ENCODE results near the gene PRKN.

The PRKN gene

DNA sequence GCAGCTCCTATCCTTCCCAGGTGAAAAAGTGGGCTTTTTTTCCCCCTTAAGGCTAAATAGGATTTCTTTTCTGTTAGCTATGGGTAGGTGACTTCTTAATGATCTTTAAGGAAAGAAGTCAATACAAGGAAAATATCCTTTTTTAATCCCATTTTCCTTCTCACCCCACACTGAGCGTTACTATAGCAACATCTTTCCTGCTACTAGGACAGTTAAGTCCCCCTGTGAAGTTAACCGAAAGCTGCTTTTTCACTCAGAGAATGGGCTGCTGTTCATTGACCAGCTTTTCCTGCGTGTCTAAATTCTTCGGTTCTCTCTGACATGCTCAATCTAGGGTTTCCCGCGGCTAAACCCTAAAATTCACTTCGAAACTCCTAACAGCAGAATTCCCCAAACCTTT, 1280.6 kb downstream of the PRKN start:
- Histone ChIP-seq H3K9ac (ENCODE audit: low read depth in 1 of 2, low read length in 2 of 2) (no peak overlapping the region), H3K36me3 (ENCODE audit: control insufficient read depth in 1 of 2, insufficient read depth in 2 of 2, low read length in 2 of 2) (no peaks in the 10 kb centered on the region), H3K27me3 (ENCODE audit: control insufficient read depth in 1 of 2, insufficient read depth in 2 of 2, low read length in 2 of 2) (no peaks in the 10 kb centered on the region), H3K4me1 (ENCODE audit: control insufficient read depth in 1 of 2, insufficient read depth in 2 of 2, low read length in 2 of 2) (no peaks in the 10 kb centered on the region), H3K27ac (ENCODE audit: low read depth, low read length) (no peak overlapping the region), H3K9me3 (ENCODE audit: control insufficient read depth in 1 of 2, low read length in 2 of 2) (no peaks in the 10 kb centered on the region), H3K4me3 (ENCODE audit: low read depth in 1 of 2, low read length in 2 of 2) (no peak overlapping the region)

DNA sequence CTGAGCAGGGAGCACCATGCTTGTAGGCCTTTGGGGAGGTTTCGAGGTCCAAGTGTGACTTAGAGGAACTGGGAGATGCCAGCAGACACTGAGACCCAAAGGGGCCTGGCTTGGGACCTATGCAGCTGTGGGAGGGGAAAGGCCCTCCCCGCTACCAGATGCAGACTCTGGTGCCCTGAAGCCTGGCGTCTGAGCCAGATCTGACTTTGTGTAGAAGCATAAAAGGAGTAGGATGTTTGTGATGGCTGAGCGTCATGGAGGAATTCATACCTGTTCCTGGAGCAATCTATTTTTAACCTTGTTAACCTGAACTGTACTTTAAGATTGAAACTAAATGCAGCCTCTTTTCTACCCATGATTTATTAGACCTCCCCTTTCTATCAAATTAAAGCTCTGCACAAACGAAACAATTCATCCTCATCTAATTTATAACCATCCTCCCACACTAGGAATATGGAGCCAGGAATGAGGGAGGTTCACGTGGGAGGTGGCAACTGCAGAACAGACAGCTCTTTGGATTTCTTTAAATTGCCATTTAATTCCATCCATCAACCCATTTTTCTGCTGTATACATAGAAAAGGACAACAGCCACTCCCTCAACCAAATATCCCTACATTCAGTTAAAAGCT, 1281.2 kb downstream of the PRKN start:
- Histone ChIP-seq H3K36me3 (ENCODE audit: control insufficient read depth in 1 of 2, insufficient read depth in 2 of 2, low read length in 2 of 2) (no peaks in the 10 kb centered on the region), H3K9ac (ENCODE audit: low read depth in 1 of 2, low read length in 2 of 2) (no peak overlapping the region), H3K4me1 (ENCODE audit: control insufficient read depth in 1 of 2, insufficient read depth in 2 of 2, low read length in 2 of 2) (no peaks in the 10 kb centered on the region), H3K4me3 (ENCODE audit: low read depth in 1 of 2, low read length in 2 of 2) (no peak overlapping the region), H3K9me3 (ENCODE audit: control insufficient read depth in 1 of 2, low read length in 2 of 2) (no peaks in the 10 kb centered on the region), H3K27me3 (ENCODE audit: control insufficient read depth in 1 of 2, insufficient read depth in 2 of 2, low read length in 2 of 2) (no peaks in the 10 kb centered on the region), H3K27ac (ENCODE audit: low read depth, low read length) (no peak overlapping the region)

DNA sequence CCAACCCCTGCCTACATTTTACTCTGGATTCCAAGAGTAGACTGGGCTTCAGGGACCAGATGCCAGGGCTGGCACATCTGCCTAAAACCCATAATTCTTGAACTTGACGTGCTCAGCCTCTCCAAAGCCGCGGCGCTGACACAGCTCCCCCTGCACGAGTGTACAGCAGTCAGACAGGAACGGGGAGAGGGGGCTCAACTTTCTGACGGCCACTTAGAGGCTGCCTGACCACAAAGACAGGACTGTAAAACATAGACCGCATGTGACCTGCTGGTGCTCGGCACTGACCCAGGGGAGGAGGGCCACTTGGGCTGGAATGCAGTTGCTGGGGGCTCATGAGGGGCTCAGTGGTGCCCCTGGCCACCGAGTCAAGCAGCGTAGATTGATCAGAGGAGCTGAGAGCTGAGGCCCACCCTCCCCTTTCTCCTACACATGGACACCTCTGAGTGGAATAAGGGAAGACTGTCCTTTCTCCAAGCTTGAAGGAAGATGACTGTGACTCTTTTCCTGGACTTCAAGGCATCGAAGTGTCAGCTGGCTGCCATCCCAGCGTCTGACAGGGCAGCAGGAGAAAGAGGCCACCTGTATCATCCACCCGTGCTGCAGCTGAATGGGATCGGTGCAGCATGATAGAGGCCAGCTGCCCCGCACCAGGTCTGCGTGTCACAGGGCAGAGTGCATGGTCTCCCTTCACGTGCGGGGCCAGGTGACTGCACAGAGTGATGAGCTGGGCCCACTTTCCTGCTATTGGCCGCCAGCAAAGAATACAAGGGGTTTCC, 1282.4 kb downstream of the PRKN start:
- no peaks in the 10 kb centered on the region for H3K9me3 ChIP-seq (ENCODE audit: control insufficient read depth in 1 of 2, low read length in 2 of 2)
- no peaks in the 10 kb centered on the region for H3K27me3 ChIP-seq (ENCODE audit: control insufficient read depth in 1 of 2, insufficient read depth in 2 of 2, low read length in 2 of 2)
- H3K27ac ChIP-seq (ENCODE audit: low read depth, low read length) = no peak overlapping the region
- no peak overlapping the region for H3K9ac ChIP-seq (ENCODE audit: low read depth in 1 of 2, low read length in 2 of 2)
- no peak overlapping the region for H3K4me3 ChIP-seq (ENCODE audit: low read depth in 1 of 2, low read length in 2 of 2)
- H3K4me1 ChIP-seq (ENCODE audit: control insufficient read depth in 1 of 2, insufficient read depth in 2 of 2, low read length in 2 of 2) = no peaks in the 10 kb centered on the region
- H3K36me3 ChIP-seq (ENCODE audit: control insufficient read depth in 1 of 2, insufficient read depth in 2 of 2, low read length in 2 of 2) = no peaks in the 10 kb centered on the region

DNA sequence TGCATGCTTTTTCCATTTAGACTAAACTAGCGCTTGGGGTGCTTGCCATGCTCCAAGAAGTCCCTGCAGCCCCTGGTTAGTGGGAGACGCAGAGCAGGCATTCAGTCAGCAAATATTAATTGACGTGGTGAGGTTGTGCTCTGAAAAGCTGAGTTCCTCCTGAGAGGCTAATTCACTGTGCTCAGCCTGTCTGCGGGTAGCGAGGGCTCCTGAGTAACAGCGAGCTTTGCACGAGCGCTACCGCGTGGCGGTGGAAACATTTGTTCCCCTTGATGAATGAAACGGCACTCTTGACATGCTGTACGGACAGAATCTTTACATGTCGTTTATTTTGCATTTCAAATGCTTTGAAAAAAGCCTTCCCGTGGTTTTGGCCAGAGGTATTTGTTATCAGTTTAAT, 1283.1 kb downstream of the PRKN start:
- Histone ChIP-seq H3K9me3 (ENCODE audit: control insufficient read depth in 1 of 2, low read length in 2 of 2) (no peaks in the 10 kb centered on the region), H3K27ac (ENCODE audit: low read depth, low read length) (no peak overlapping the region), H3K4me1 (ENCODE audit: control insufficient read depth in 1 of 2, insufficient read depth in 2 of 2, low read length in 2 of 2) (no peaks in the 10 kb centered on the region), H3K4me3 (ENCODE audit: low read depth in 1 of 2, low read length in 2 of 2) (no peak overlapping the region), H3K27me3 (ENCODE audit: control insufficient read depth in 1 of 2, insufficient read depth in 2 of 2, low read length in 2 of 2) (no peaks in the 10 kb centered on the region), H3K9ac (ENCODE audit: low read depth in 1 of 2, low read length in 2 of 2) (no peak overlapping the region), H3K36me3 (ENCODE audit: control insufficient read depth in 1 of 2, insufficient read depth in 2 of 2, low read length in 2 of 2) (no peaks in the 10 kb centered on the region)

DNA sequence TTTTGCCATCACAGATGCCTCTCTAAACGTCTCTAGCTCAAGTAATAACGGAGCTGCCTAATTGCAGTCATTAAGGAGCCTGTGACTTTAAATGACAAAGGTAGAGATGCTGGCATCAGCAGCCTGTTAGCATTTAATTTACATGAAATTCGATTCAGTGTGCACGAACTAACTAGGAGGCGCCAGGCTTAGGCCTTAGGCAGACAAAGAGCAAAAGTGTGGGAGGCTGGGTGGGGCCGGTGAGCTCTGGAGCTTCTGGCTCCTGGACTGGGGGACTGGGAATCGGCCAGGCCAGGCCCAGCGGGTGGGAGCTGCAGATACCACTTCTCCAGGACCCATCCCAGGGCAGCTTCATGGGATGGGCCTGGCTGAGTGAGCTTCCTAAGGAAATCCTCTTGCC, 1283.7 kb downstream of the PRKN start:
- Histone ChIP-seq H3K9me3 (ENCODE audit: control insufficient read depth in 1 of 2, low read length in 2 of 2) (no peaks in the 10 kb centered on the region), H3K9ac (ENCODE audit: low read depth in 1 of 2, low read length in 2 of 2) (no peak overlapping the region), H3K27me3 (ENCODE audit: control insufficient read depth in 1 of 2, insufficient read depth in 2 of 2, low read length in 2 of 2) (no peaks in the 10 kb centered on the region), H3K36me3 (ENCODE audit: control insufficient read depth in 1 of 2, insufficient read depth in 2 of 2, low read length in 2 of 2) (no peaks in the 10 kb centered on the region), H3K27ac (ENCODE audit: low read depth, low read length) (no peak overlapping the region), H3K4me3 (ENCODE audit: low read depth in 1 of 2, low read length in 2 of 2) (no peak overlapping the region), H3K4me1 (ENCODE audit: control insufficient read depth in 1 of 2, insufficient read depth in 2 of 2, low read length in 2 of 2) (no peaks in the 10 kb centered on the region)

DNA sequence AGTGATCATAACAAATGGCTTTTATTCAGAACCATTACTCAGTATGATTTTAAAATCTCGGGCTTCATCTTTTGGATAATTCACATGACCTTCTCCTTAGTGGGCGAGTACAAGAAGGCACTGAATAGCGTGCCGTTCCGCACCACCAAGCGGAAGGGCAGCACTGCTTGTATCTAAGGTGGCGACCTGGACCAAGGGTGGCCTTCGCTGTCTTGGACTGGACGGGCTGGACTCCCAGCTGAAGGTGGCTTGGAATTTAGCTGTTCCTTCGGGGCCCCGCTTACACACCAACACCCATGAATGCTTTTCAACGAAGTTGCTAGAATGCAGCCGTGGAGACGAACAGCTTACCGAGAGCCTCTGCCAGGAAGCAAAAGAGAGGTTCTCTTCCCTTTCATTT, 1285.1 kb downstream of the PRKN start:
- H3K4me1 ChIP-seq (ENCODE audit: control insufficient read depth in 1 of 2, insufficient read depth in 2 of 2, low read length in 2 of 2) = no peaks in the 10 kb centered on the region
- H3K27ac ChIP-seq (ENCODE audit: low read depth, low read length) = no peak overlapping the region

DNA sequence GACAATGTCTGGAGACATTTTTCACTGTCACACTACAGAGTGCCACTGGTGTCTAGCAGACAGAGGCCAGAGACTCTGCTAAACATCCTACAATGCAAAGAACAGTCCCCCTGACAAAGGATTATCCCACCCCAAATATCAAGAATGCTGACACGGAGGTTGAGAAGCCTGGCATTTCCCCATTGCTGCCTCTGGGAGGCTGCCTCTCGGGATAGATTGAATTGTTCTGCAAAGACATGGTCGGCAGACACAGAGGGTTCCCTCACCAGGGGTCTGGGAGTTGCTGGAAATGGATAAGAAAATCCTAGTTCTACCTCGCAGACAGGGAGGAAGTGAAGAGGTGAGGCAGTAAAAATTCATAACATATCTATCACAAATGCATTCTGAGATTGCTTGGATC, 1287.3 kb downstream of the PRKN start:
- no peaks in the 10 kb centered on the region for H3K9me3 ChIP-seq (ENCODE audit: control insufficient read depth in 1 of 2, low read length in 2 of 2)
- H3K4me3 ChIP-seq (ENCODE audit: low read depth in 1 of 2, low read length in 2 of 2) = no peak overlapping the region
- H3K4me1 ChIP-seq (ENCODE audit: control insufficient read depth in 1 of 2, insufficient read depth in 2 of 2, low read length in 2 of 2) = peaks cover 0 to 1% of the 10 kb centered on the region in 2 donors
- H3K36me3 ChIP-seq (ENCODE audit: control insufficient read depth in 1 of 2, insufficient read depth in 2 of 2, low read length in 2 of 2) = no peaks in the 10 kb centered on the region
- H3K27ac ChIP-seq (ENCODE audit: low read depth, low read length) = no peak overlapping the region
- H3K27me3 ChIP-seq (ENCODE audit: control insufficient read depth in 1 of 2, insufficient read depth in 2 of 2, low read length in 2 of 2) = no peaks in the 10 kb centered on the region
- H3K9ac ChIP-seq (ENCODE audit: low read depth in 1 of 2, low read length in 2 of 2) = no peak overlapping the region

More for the DNA sequence above, 1285.1 kb downstream of the PRKN start:
- no peaks in the 10 kb centered on the region for H3K9me3 ChIP-seq (ENCODE audit: control insufficient read depth in 1 of 2, low read length in 2 of 2)
- no peak overlapping the region for H3K4me3 ChIP-seq (ENCODE audit: low read depth in 1 of 2, low read length in 2 of 2)
- no peak overlapping the region for H3K9ac ChIP-seq (ENCODE audit: low read depth in 1 of 2, low read length in 2 of 2)
- H3K27me3 ChIP-seq (ENCODE audit: control insufficient read depth in 1 of 2, insufficient read depth in 2 of 2, low read length in 2 of 2) = no peaks in the 10 kb centered on the region
- no peaks in the 10 kb centered on the region for H3K36me3 ChIP-seq (ENCODE audit: control insufficient read depth in 1 of 2, insufficient read depth in 2 of 2, low read length in 2 of 2)

DNA sequence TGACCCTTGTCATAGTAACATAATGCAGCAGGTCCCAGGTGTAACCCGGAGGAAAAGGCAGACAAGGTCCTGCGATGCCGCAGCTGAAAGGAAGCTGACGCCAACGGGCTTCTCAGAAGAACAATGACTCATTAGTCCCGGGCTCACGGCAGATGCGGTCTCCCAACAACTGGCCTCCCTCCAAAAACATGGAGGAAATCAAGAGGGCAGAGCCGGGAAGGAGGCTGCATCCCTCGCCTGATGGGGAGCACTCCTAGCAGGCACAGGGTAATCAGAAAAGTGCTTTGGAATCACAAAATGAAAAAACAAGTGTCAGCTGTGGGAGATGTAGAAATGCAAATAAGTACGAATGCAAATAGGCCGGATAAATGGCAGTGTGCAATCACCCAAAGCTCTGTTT, 1288.5 kb downstream of the PRKN start:
- Histone ChIP-seq H3K4me1 (ENCODE audit: control insufficient read depth in 1 of 2, insufficient read depth in 2 of 2, low read length in 2 of 2) (peaks cover 0 to 5% of the 10 kb centered on the region in 2 donors), H3K27me3 (ENCODE audit: control insufficient read depth in 1 of 2, insufficient read depth in 2 of 2, low read length in 2 of 2) (no peaks in the 10 kb centered on the region), H3K9me3 (ENCODE audit: control insufficient read depth in 1 of 2, low read length in 2 of 2) (no peaks in the 10 kb centered on the region), H3K4me3 (ENCODE audit: low read depth in 1 of 2, low read length in 2 of 2) (peak overlapping the region in 1 of 2 donors; percentile 50), H3K27ac (ENCODE audit: low read depth, low read length) (no peak overlapping the region), H3K9ac (ENCODE audit: low read depth in 1 of 2, low read length in 2 of 2) (no peak overlapping the region), H3K36me3 (ENCODE audit: control insufficient read depth in 1 of 2, insufficient read depth in 2 of 2, low read length in 2 of 2) (no peaks in the 10 kb centered on the region)

DNA sequence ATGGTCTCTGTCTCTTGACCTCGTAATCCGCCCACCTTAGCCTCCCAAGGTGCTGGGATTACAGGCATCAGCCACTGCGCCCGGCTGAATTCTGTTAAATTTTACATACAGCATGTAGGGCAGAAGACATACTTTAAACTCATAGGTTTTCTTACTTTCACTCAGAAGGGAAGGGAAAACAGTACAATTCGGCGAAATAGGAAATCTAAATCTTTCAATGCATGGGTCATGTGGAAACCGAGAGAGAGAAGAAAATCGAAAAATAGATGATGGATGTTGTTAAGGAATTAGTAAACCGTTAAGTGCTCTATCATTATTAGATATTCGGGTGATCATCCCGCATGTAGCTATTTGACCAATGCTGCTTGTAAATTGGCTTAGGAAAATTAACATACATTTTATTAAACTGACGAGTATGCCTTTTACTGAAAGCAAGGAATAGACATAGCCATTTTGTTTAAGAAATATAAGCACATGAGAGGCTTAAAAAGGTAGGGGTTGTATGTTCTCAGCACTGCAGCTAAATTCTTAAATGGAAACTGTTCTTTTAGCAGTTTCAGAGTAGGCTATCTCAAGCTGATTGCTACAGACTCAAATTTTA, 1289.0 kb downstream of the PRKN start:
- Histone ChIP-seq H3K4me3 (ENCODE audit: low read depth in 1 of 2, low read length in 2 of 2) (peak overlapping the region in 1 of 2 donors; percentile 50), H3K9ac (ENCODE audit: low read depth in 1 of 2, low read length in 2 of 2) (no peak overlapping the region), H3K36me3 (ENCODE audit: control insufficient read depth in 1 of 2, insufficient read depth in 2 of 2, low read length in 2 of 2) (no peaks in the 10 kb centered on the region), H3K27me3 (ENCODE audit: control insufficient read depth in 1 of 2, insufficient read depth in 2 of 2, low read length in 2 of 2) (no peaks in the 10 kb centered on the region), H3K4me1 (ENCODE audit: control insufficient read depth in 1 of 2, insufficient read depth in 2 of 2, low read length in 2 of 2) (peaks cover 0 to 5% of the 10 kb centered on the region in 2 donors), H3K9me3 (ENCODE audit: control insufficient read depth in 1 of 2, low read length in 2 of 2) (no peaks in the 10 kb centered on the region), H3K27ac (ENCODE audit: low read depth, low read length) (no peak overlapping the region)

DNA sequence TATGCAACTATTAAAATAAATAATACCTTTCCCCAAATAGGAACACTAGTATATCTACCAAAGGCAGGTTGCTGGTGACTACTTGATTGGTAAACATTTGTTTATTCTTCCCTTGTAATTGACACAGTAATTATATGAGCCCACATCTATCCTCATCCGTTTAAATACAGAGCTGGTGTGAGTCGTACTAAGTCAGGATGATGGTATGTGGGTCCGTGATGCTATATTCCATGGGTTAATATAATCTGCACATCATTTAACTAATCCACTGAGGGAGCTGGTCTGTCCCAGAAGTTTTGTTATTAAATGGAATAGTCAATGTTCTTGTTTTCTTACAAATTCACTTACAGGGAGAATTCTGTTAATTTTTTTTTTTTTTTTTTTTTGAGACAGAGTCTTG, 1289.7 kb downstream of the PRKN start:
- Histone ChIP-seq H3K27me3 (ENCODE audit: control insufficient read depth in 1 of 2, insufficient read depth in 2 of 2, low read length in 2 of 2) (no peaks in the 10 kb centered on the region), H3K27ac (ENCODE audit: low read depth, low read length) (no peak overlapping the region), H3K9ac (ENCODE audit: low read depth in 1 of 2, low read length in 2 of 2) (no peak overlapping the region), H3K9me3 (ENCODE audit: control insufficient read depth in 1 of 2, low read length in 2 of 2) (no peaks in the 10 kb centered on the region), H3K4me1 (ENCODE audit: control insufficient read depth in 1 of 2, insufficient read depth in 2 of 2, low read length in 2 of 2) (peaks cover 0 to 5% of the 10 kb centered on the region in 2 donors), H3K4me3 (ENCODE audit: low read depth in 1 of 2, low read length in 2 of 2) (no peak overlapping the region), H3K36me3 (ENCODE audit: control insufficient read depth in 1 of 2, insufficient read depth in 2 of 2, low read length in 2 of 2) (no peaks in the 10 kb centered on the region)
